Fibroblast of pulmonary artery (primary cell): Measurements from ENCODE around the gene ACSBG1.

Source experiments
- DNase-seq: peaks from one replicate; pipeline ENCODE4 v3.0.0-alpha.2; 2010; ENCODE audit warnings: low read depth
- H3K4me3 ChIP-seq: replicated peaks from 2 replicates; pipeline ENCODE4 v1.5.1; 2011; ENCODE audit warnings: low read depth, mild to moderate bottlenecking, control low read depth, low read length, moderate library complexity
- TF ChIP-seq, protein P1 (sequence below): IDR thresholded peaks from 2 replicates; pipeline ENCODE4 v1.5.1; 2011; ENCODE audit warnings: mild to moderate bottlenecking, control low read depth, low read length, inconsistent platforms; ENCODE audit errors: missing control alignments

ACSBG1 gene

DNA sequence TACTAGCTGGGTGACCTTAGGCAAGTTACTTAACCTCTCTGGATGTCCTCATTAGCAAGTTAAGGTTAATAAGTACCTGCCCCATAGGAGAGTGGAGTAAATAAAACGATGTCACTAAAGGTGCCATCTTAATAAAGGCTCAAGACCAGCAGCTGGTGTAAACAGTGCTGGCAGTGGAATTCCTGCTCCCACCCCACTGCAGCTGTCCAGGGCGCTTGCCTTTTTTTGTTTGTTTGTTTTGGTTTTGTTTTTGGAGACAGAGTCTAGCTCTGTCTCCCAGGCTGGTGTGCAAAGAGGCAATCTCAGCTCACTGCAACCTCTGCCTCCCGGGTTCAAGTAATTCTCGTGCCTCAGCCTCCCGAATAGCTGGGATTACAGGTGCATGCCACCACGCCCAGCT lies 56.3 kb downstream of the ACSBG1 start:
- H3K4me3 ChIP-seq, result no peak overlapping the region
- TF ChIP-seq, protein P1, sequence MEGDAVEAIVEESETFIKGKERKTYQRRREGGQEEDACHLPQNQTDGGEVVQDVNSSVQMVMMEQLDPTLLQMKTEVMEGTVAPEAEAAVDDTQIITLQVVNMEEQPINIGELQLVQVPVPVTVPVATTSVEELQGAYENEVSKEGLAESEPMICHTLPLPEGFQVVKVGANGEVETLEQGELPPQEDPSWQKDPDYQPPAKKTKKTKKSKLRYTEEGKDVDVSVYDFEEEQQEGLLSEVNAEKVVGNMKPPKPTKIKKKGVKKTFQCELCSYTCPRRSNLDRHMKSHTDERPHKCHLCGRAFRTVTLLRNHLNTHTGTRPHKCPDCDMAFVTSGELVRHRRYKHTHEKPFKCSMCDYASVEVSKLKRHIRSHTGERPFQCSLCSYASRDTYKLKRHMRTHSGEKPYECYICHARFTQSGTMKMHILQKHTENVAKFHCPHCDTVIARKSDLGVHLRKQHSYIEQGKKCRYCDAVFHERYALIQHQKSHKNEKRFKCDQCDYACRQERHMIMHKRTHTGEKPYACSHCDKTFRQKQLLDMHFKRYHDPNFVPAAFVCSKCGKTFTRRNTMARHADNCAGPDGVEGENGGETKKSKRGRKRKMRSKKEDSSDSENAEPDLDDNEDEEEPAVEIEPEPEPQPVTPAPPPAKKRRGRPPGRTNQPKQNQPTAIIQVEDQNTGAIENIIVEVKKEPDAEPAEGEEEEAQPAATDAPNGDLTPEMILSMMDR, result no peak
- DNase-seq, result no peak

DNA sequence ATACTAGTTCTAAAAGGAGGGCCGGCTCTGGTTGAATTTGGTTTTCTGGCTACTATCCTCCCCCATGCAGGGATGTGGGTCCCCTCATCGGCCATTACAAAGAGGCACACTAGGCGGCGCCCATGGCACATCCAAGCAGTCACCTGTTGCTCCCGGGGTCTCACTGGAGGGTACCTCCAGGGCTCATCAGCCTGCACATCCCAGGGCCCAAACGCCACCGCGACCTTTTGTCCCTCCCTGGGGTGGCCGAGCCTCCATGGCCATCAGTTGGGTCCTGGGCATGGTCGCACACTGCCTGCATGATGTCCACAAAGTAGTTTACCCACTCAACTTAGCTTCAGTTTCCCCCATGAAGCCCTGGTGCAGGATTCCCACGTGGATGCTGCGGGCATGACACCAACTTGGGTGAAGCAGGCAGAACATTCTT lies 56.9 kb downstream of the ACSBG1 start:
- no peak overlapping the region for H3K4me3 ChIP-seq
- TF ChIP-seq, protein P1, result peak; percentile 71
- peak; percentile 25 for DNase-seq

DNA sequence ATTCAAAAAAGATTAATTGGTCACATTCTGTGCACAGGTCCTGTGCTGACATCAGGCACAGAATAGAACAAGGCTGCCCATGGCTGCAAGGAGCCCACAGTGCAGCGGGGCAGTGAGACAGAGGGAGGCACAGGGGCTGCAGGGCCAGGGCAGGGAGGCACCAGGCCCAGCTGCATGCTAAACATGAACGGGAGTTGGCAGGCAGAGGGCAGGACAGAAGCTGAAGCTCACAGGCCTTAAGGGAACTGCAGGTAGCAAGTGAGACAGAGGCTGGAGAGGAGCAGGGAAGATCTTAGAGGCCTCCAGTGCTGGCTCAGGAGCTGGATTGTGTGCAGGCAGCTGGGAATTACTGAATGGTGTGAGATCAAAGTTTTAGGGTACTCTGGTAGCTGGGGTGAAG lies 59.0 kb downstream of the ACSBG1 start:
- DNase-seq, result no peak
- TF ChIP-seq, protein P1, result no peak
- no peak overlapping the region for H3K4me3 ChIP-seq

DNA sequence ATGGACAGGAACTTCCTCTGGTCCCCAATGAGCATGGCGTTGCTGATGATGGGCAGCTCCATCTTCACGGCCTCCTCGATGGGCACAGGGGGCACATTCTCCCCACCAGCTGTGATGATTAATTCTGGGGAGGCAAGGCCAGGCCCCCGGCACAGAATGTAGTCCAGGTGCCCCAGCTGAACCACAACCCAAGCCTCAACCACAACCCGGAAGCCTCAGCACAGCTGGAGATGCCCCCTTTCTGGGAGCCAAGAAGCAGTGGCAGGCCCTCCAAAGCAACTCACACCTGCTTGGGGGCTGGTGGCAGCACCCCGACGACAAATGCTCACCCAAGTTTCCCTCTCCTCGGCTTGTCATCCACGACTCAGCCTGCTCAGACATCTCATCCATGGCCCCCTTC lies 60.0 kb downstream of the ACSBG1 start:
- TF ChIP-seq, protein P1, result no peak
- no peak for DNase-seq
- H3K4me3 ChIP-seq, result no peak overlapping the region

DNA sequence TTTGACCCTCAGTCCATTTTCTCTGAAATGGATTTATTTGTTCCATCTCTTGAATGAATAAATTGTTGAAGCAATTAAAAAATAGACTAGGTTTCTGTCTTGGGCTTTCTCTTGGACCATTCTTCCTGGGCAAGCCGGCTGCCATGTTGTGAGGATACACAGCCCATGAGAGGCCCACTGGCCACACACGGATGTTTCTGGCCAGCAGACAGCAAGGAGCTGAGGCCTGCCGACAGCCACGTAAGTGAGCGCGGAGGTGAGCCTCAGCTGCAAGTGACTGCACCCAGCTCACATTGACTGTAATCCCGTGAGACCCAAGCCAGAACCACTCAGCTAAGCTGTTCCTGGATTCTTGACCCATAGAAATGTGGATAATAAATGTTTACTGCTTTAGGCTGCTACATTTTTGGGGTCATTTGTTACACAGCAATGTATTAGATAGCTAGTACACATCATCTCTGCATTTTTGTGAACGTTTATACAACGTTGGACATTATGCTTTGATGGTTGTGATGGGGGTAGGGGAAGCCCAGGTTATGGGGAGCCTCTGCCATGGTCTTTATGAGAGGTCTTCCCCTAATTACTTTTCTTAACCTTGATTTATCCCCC lies 62.4 kb downstream of the ACSBG1 start:
- TF ChIP-seq, protein P1, result no peak
- DNase-seq, result no peak
- no peak overlapping the region for H3K4me3 ChIP-seq

DNA sequence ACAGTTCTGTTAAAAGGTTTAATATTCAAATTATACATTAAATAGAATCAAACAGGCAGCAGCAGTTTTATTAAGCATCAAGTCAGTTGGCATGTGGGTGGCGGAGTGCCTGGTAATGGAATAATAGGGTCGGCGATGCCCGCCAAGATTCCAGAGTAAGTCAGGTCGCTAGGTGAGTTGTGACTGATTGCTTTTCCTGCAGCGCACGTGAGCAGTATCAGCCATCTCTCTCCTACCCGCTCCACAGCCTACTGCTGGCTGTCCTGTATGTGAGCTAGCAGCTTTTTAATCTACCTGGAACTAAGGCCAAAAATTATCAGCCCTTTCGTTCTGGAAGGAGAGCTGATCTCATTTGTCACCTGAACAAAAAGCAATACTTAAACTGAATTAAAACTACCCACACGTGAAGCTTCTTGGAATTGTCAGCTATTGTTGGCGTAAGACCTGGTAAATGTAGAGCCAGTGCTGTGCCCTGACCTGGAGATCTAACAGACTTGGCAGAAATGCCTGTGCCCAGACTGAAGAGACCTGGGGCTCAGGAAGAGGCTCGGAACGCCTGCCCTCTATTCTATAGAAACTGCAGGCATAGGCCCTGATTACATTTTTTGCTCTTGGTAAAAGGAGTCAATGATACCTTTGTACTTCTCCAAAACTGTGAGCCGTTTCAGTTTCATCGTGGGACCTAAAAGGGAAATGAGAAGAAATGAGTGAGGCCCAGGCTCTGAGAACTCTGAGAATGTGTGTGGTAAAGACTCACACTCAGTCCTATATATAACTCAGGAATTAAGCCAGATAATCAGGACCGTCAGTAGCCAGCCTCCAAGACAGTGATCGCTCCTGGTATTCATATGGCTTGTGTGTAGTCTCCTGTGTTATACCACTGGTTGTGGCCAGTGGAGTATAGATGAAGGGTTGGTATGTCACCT lies 63.3 kb downstream of the ACSBG1 start:
- no peak overlapping the region for H3K4me3 ChIP-seq
- no peak for DNase-seq

More for the DNA sequence above, 63.3 kb downstream of the ACSBG1 start:
- TF ChIP-seq, protein P1, result no peak
